ENCODE results near the gene IFNK. TPM values are rescaled to one million over a fixed set of nuclear protein-coding genes. Genes with fewer than 3 reads are reported as not detected.

IFNK gene
- polyA plus RNA-seq, 1 donor (not counting 4 experiments of a cell fraction or from before 2014, with no cell fraction given): 29.2 TPM

- no peak overlapping the region for H3K9ac ChIP-seq (ENCODE audit: control insufficient read depth, extremely low read depth, insufficient read depth, low read length)
- H3K36me3 ChIP-seq (ENCODE audit: control insufficient read depth in 2 of 2, extremely low read depth in 1 of 2, insufficient read depth in 2 of 2, low read length in 2 of 2): peaks cover 0 to 7% of the 10 kb centered on the region in 2 experiments
- TF ChIP-seq CTCF (optimal IDR thresholded peaks at IDR 0.05 in 1 of 3, IDR thresholded peaks at IDR 0.05 in 1 of 3, conservative IDR thresholded peaks at IDR 0.05 in 1 of 3; ENCODE audit: extremely low read depth in 1 of 3, insufficient read depth in 2 of 3, low read length in 3 of 3): no peak
- no peak for TF ChIP-seq EZH2 (IDR thresholded peaks at IDR 0.05; ENCODE audit: low read length)
- H4K20me1 ChIP-seq (ENCODE audit: control insufficient read depth, extremely low read depth, insufficient read depth, low read length): no peaks in the 10 kb centered on the region
- DNase-seq (ENCODE audit: low read depth, low spot score): no peak
- H3K79me2 ChIP-seq (ENCODE audit: control insufficient read depth, insufficient read depth, low read length): peaks cover 41% of the 10 kb centered on the region
- no peak overlapping the region for H3K4me2 ChIP-seq (ENCODE audit: control insufficient read depth, extremely low read depth, insufficient read depth, low read depth, low read length)
- H3K9me3 ChIP-seq (ENCODE audit: control insufficient read depth, low read depth, low read length): no peaks in the 10 kb centered on the region
- H2AFZ ChIP-seq (ENCODE audit: control insufficient read depth, low read length): no peak overlapping the region
- peaks cover 5% of the 10 kb centered on the region for H3K4me1 ChIP-seq (ENCODE audit: control insufficient read depth, extremely low read depth, insufficient read depth, low read length)
- FAIRE-seq: no peak
- no peaks in the 10 kb centered on the region for H3K9me1 ChIP-seq (ENCODE audit: control insufficient read depth, extremely low read depth, insufficient read depth, low read length)
- dilution Hi-C loops (cut with MboI; ENCODE audit: extremely low pct_ligation_motif_present, low sequenced_read_pairs): no loop called here
- H3K27ac ChIP-seq (ENCODE audit: control insufficient read depth, insufficient read depth, low read length): no peak overlapping the region
- H3K27me3 ChIP-seq (ENCODE audit: control insufficient read depth, extremely low read depth, insufficient read depth, low read length): no peaks in the 10 kb centered on the region
- H3K4me3 ChIP-seq (ENCODE audit: control insufficient read depth in 2 of 3, extremely low read depth in 1 of 3, insufficient read depth in 2 of 3, low read depth in 1 of 3, low read length in 3 of 3): no peak overlapping the region
Measured at GRCh38 chr9:27483576-27483975, 40.5 kb upstream of the IFNK start.

- Histone ChIP-seq H4K20me1 (ENCODE audit: control insufficient read depth, extremely low read depth, insufficient read depth, low read length) (no peaks in the 10 kb centered on the region), H3K4me1 (ENCODE audit: control insufficient read depth, extremely low read depth, insufficient read depth, low read length) (peaks cover 5% of the 10 kb centered on the region), H3K27me3 (ENCODE audit: control insufficient read depth, extremely low read depth, insufficient read depth, low read length) (no peaks in the 10 kb centered on the region), H3K4me2 (ENCODE audit: control insufficient read depth, extremely low read depth, insufficient read depth, low read depth, low read length) (no peak overlapping the region), H2AFZ (ENCODE audit: control insufficient read depth, low read length) (no peak overlapping the region), H3K27ac (ENCODE audit: control insufficient read depth, insufficient read depth, low read length) (no peak overlapping the region), H3K36me3 (ENCODE audit: control insufficient read depth in 2 of 2, extremely low read depth in 1 of 2, insufficient read depth in 2 of 2, low read length in 2 of 2) (peaks cover 0 to 10% of the 10 kb centered on the region in 2 experiments), H3K9me1 (ENCODE audit: control insufficient read depth, extremely low read depth, insufficient read depth, low read length) (no peaks in the 10 kb centered on the region), H3K79me2 (ENCODE audit: control insufficient read depth, insufficient read depth, low read length) (peaks cover 42% of the 10 kb centered on the region), H3K4me3 (ENCODE audit: control insufficient read depth in 2 of 3, extremely low read depth in 1 of 3, insufficient read depth in 2 of 3, low read depth in 1 of 3, low read length in 3 of 3) (no peak overlapping the region), H3K9ac (ENCODE audit: control insufficient read depth, extremely low read depth, insufficient read depth, low read length) (no peak overlapping the region), H3K9me3 (ENCODE audit: control insufficient read depth, low read depth, low read length) (no peaks in the 10 kb centered on the region)
- dilution Hi-C loops (cut with MboI; ENCODE audit: extremely low pct_ligation_motif_present, low sequenced_read_pairs): no loop called here
- DNase-seq (ENCODE audit: low read depth, low spot score): no peak
- TF ChIP-seq CTCF (optimal IDR thresholded peaks at IDR 0.05 in 1 of 3, IDR thresholded peaks at IDR 0.05 in 1 of 3, conservative IDR thresholded peaks at IDR 0.05 in 1 of 3; ENCODE audit: extremely low read depth in 1 of 3, insufficient read depth in 2 of 3, low read length in 3 of 3): no peak
- TF ChIP-seq EZH2 (IDR thresholded peaks at IDR 0.05; ENCODE audit: low read length): no peak
- FAIRE-seq: no peak
Measured at GRCh38 chr9:27485158-27485557, 38.9 kb upstream of the IFNK start.
